Mesothelial cell of epicardium (in vitro differentiated cells): Measurements from ENCODE around the gene VPS39. TPM values are rescaled to one million over a fixed set of nuclear protein-coding genes. Genes with fewer than 3 reads are reported as not detected.

Experiments used
- DNase-seq, 2 experiments: peaks; one replicate each; pipeline ENCODE4 v3.0.0; 2021; ENCODE audit warnings: low spot score in 2 of 2; ENCODE audit not compliant: unreplicated experiment in 2 of 2
- H3K27ac Mint-ChIP-seq: 2 replicates; pipeline ENCODE4 v1.8.0; 2021; ENCODE audit warnings: mixed read lengths
- H3K27me3 Mint-ChIP-seq: 2 replicates; pipeline ENCODE4 v1.8.0; 2021; ENCODE audit warnings: low read depth, mixed read lengths
- H3K36me3 Mint-ChIP-seq: 2 replicates; pipeline ENCODE4 v1.8.0; 2021; ENCODE audit warnings: mixed read lengths
- H3K4me1 Mint-ChIP-seq: 2 replicates; pipeline ENCODE4 v1.8.0; 2021; ENCODE audit warnings: mixed read lengths
- H3K4me3 Mint-ChIP-seq: 2 replicates; pipeline ENCODE4 v1.8.0; 2021; ENCODE audit warnings: mild to moderate bottlenecking, moderate library complexity, mixed read lengths
- H3K9me3 Mint-ChIP-seq: 2 replicates; pipeline ENCODE4 v1.8.0; 2021; ENCODE audit warnings: mixed read lengths
- CTCF ChIP-seq: fragments of 200-600 bp; sonication (generic); IDR thresholded peaks from one replicate; pipeline ENCODE4 v1.5.0; 2021; ENCODE audit warnings: antibody characterized with exemption; ENCODE audit not compliant: unreplicated experiment
- total RNA-seq: library from RNA; stranded (reverse); gene quantifications from 3 replicates; pipeline ENCODE4 v1.2.1, GENCODE V29; 2021

The VPS39 gene
- total RNA-seq, 1 donor from 2014 or later, result 86.2 TPM

- Mint-ChIP-seq H3K4me1 (no peaks in the 10 kb centered on the region), H3K4me3 (no peak overlapping the region), H3K27me3 (no peaks in the 10 kb centered on the region), H3K36me3 (peaks cover 48% of the 10 kb centered on the region), H3K9me3 (no peaks in the 10 kb centered on the region), H3K27ac (no peak overlapping the region)
- no peak for TF ChIP-seq CTCF
- no peak for DNase-seq
Observed at GRCh38 chr15:42172475-42172874, 35.6 kb downstream of the VPS39 start.

- H3K27ac Mint-ChIP-seq, result no peak overlapping the region
- H3K9me3 Mint-ChIP-seq, result no peaks in the 10 kb centered on the region
- no peak overlapping the region for H3K4me3 Mint-ChIP-seq
- H3K4me1 Mint-ChIP-seq, result no peaks in the 10 kb centered on the region
- no peak for TF ChIP-seq CTCF
- no peaks in the 10 kb centered on the region for H3K27me3 Mint-ChIP-seq
- no peak for DNase-seq
- H3K36me3 Mint-ChIP-seq, result peaks cover 48% of the 10 kb centered on the region
Observed at GRCh38 chr15:42171795-42172194, 36.3 kb downstream of the VPS39 start.

GRCh38 chr15:42171122-42171521, 37.0 kb downstream of the VPS39 start:
- Mint-ChIP-seq H3K27me3 (no peaks in the 10 kb centered on the region), H3K4me1 (no peaks in the 10 kb centered on the region), H3K4me3 (no peak overlapping the region), H3K36me3 (peaks cover 50% of the 10 kb centered on the region), H3K9me3 (no peaks in the 10 kb centered on the region), H3K27ac (no peak overlapping the region)
- no peak for DNase-seq
- no peak for TF ChIP-seq CTCF

- DNase-seq, result no peak
- H3K36me3 Mint-ChIP-seq, result peaks cover 57% of the 10 kb centered on the region
- peaks cover 6% of the 10 kb centered on the region for H3K4me1 Mint-ChIP-seq
Observed at GRCh38 chr15:42166225-42166940, 41.7 kb downstream of the VPS39 start.

GRCh38 chr15:42165106-42165505, 43.0 kb downstream of the VPS39 start:
- H3K4me3 Mint-ChIP-seq, result no peak overlapping the region
- TF ChIP-seq CTCF, result no peak
- peaks cover 6% of the 10 kb centered on the region for H3K4me1 Mint-ChIP-seq
- no peak for DNase-seq
- H3K27me3 Mint-ChIP-seq, result no peaks in the 10 kb centered on the region
- peaks cover 53% of the 10 kb centered on the region for H3K36me3 Mint-ChIP-seq
- H3K27ac Mint-ChIP-seq, result no peak overlapping the region
- no peaks in the 10 kb centered on the region for H3K9me3 Mint-ChIP-seq

More at GRCh38 chr15:42166225-42166940, 41.7 kb downstream of the VPS39 start:
- Mint-ChIP-seq H3K27ac (no peak overlapping the region), H3K27me3 (no peaks in the 10 kb centered on the region), H3K4me3 (no peak overlapping the region), H3K9me3 (no peaks in the 10 kb centered on the region)
- no peak for TF ChIP-seq CTCF
